ENCODE data around the gene ITPR2. TPM values are rescaled to one million over a fixed set of nuclear protein-coding genes. Genes with fewer than 3 reads are reported as not detected.

ITPR2 gene
- total and polyA plus RNA-seq, 2 of the 13 experiments (the other 11 are each of a cell fraction or from before 2014, with no cell fraction given) = 31.9 to 81.9 TPM

DNA sequence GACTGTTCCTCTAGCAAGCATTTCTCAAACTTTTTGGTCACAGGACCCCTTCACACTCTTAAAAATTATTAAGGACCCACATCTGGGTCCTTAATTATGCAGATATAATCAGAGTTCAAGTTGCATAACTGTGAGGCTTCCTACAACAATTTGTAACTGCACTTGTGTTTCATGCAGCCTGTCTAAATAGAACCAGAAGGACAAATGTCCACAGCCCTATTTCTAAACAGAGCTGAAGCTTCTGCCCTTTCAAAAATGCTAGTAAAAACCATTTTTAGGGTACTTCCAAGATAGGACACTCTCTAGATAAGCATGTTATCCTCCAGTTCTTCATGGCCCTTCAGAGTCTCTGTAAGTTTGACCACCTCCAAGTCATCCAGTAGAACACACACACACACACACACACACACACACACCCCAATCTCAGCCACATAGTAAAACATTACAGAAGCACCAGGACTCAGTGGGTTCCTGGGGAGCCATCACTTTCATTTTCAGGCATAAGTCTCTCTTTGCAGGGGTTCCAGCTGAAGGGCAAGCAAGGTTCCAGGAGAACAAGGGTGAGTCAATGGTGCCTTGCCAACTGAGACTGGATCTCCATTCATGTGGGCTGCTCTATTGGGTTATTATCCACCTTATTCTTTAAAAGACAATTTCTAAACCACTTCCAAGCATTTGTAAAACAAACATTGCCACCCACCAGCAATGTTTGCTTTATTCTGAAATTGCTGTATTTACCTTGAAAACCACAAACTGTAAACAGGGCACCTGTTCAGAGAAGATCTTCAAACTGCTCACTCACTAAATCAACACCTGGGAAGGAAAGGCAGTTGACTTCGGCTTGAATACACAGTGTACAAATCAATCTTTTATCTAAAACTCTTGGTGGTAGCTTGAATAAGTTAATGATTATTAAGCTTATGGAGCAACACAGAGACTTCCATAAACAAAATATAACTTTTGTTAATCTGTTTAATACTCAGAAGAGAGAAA, 64.1 kb downstream of the ITPR2 start (continued):
- TF ChIP-seq ZNF737 (CRISPR knock-in tag; IDR thresholded peaks at IDR 0.05; ENCODE audit: borderline replicate concordance) (no peak), ZNF788 (CRISPR knock-in tag; IDR thresholded peaks at IDR 0.05; ENCODE audit: borderline replicate concordance) (no peak), RBM22 (optimal IDR thresholded peaks at IDR 0.05; ENCODE audit: low read length) (peak; percentile 82), PAX8 (CRISPR knock-in tag; IDR thresholded peaks at IDR 0.05; ENCODE audit: borderline replicate concordance) (no peak), STAG1 (CRISPR knock-in tag; IDR thresholded peaks at IDR 0.05) (peak; percentile 24; the same call in 1 of the 2 replicates), HOXD1 (CRISPR knock-in tag; IDR thresholded peaks at IDR 0.05) (peak; percentile 92; the same call in 1 of the 2 replicates), SMARCE1 (IDR thresholded peaks at IDR 0.05; ENCODE audit: borderline replicate concordance) (peak; percentile 86; the same call in 1 of the 2 replicates), GLI4 (CRISPR knock-in tag; IDR thresholded peaks at IDR 0.05; ENCODE audit: borderline replicate concordance) (no peak), ZFP41 (CRISPR knock-in tag; IDR thresholded peaks at IDR 0.05; ENCODE audit: borderline replicate concordance) (no peak), ZNF75D (CRISPR knock-in tag; IDR thresholded peaks at IDR 0.05; ENCODE audit: borderline replicate concordance) (no peak), ZNF282 (IDR thresholded peaks at IDR 0.05; ENCODE audit: partially characterized antibody) (no peak), TCF7L2 (IDR thresholded peaks at IDR 0.05; ENCODE audit: low read depth, low read length) (peak; percentile 88)
- TF ChIP-seq, protein P1, sequence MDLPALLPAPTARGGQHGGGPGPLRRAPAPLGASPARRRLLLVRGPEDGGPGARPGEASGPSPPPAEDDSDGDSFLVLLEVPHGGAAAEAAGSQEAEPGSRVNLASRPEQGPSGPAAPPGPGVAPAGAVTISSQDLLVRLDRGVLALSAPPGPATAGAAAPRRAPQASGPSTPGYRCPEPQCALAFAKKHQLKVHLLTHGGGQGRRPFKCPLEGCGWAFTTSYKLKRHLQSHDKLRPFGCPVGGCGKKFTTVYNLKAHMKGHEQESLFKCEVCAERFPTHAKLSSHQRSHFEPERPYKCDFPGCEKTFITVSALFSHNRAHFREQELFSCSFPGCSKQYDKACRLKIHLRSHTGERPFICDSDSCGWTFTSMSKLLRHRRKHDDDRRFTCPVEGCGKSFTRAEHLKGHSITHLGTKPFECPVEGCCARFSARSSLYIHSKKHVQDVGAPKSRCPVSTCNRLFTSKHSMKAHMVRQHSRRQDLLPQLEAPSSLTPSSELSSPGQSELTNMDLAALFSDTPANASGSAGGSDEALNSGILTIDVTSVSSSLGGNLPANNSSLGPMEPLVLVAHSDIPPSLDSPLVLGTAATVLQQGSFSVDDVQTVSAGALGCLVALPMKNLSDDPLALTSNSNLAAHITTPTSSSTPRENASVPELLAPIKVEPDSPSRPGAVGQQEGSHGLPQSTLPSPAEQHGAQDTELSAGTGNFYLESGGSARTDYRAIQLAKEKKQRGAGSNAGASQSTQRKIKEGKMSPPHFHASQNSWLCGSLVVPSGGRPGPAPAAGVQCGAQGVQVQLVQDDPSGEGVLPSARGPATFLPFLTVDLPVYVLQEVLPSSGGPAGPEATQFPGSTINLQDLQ (CRISPR knock-in tag; IDR thresholded peaks at IDR 0.05) = no peak
- TF ChIP-seq, protein P2, sequence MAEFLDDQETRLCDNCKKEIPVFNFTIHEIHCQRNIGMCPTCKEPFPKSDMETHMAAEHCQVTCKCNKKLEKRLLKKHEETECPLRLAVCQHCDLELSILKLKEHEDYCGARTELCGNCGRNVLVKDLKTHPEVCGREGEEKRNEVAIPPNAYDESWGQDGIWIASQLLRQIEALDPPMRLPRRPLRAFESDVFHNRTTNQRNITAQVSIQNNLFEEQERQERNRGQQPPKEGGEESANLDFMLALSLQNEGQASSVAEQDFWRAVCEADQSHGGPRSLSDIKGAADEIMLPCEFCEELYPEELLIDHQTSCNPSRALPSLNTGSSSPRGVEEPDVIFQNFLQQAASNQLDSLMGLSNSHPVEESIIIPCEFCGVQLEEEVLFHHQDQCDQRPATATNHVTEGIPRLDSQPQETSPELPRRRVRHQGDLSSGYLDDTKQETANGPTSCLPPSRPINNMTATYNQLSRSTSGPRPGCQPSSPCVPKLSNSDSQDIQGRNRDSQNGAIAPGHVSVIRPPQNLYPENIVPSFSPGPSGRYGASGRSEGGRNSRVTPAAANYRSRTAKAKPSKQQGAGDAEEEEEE (CRISPR knock-in tag; IDR thresholded peaks at IDR 0.05; ENCODE audit: borderline replicate concordance) = no peak
- TF ChIP-seq, protein P3, sequence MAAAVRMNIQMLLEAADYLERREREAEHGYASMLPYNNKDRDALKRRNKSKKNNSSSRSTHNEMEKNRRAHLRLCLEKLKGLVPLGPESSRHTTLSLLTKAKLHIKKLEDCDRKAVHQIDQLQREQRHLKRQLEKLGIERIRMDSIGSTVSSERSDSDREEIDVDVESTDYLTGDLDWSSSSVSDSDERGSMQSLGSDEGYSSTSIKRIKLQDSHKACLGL (CRISPR knock-in tag; IDR thresholded peaks at IDR 0.05) = no peak
- TF ChIP-seq, protein P4, sequence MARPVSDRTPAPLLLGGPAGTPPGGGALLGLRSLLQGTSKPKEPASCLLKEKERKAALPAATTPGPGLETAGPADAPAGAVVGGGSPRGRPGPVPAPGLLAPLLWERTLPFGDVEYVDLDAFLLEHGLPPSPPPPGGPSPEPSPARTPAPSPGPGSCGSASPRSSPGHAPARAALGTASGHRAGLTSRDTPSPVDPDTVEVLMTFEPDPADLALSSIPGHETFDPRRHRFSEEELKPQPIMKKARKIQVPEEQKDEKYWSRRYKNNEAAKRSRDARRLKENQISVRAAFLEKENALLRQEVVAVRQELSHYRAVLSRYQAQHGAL (CRISPR knock-in tag; IDR thresholded peaks at IDR 0.05; ENCODE audit: not compliant biosample characterization) = no peak
- TF ChIP-seq, protein P5, sequence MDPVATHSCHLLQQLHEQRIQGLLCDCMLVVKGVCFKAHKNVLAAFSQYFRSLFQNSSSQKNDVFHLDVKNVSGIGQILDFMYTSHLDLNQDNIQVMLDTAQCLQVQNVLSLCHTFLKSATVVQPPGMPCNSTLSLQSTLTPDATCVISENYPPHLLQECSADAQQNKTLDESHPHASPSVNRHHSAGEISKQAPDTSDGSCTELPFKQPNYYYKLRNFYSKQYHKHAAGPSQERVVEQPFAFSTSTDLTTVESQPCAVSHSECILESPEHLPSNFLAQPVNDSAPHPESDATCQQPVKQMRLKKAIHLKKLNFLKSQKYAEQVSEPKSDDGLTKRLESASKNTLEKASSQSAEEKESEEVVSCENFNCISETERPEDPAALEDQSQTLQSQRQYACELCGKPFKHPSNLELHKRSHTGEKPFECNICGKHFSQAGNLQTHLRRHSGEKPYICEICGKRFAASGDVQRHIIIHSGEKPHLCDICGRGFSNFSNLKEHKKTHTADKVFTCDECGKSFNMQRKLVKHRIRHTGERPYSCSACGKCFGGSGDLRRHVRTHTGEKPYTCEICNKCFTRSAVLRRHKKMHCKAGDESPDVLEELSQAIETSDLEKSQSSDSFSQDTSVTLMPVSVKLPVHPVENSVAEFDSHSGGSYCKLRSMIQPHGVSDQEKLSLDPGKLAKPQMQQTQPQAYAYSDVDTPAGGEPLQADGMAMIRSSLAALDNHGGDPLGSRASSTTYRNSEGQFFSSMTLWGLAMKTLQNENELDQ (CRISPR knock-in tag; IDR thresholded peaks at IDR 0.05; ENCODE audit: borderline replicate concordance) = no peak
